GDM1 (cell line): ENCODE results near the gene TRNP1.
"Not testable (repeated sequence)": the region's sequence is repeated elsewhere in the genome, so short reads cannot be mapped to it uniquely, and the experiment has no call there.

Source experiments
- DNase-seq: peaks from one replicate; lab custom pipeline; 2025; lab: John Stamatoyannopoulos, UW

The TRNP1 gene, protein sequence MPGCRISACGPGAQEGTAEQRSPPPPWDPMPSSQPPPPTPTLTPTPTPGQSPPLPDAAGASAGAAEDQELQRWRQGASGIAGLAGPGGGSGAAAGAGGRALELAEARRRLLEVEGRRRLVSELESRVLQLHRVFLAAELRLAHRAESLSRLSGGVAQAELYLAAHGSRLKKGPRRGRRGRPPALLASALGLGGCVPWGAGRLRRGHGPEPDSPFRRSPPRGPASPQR

DNA sequence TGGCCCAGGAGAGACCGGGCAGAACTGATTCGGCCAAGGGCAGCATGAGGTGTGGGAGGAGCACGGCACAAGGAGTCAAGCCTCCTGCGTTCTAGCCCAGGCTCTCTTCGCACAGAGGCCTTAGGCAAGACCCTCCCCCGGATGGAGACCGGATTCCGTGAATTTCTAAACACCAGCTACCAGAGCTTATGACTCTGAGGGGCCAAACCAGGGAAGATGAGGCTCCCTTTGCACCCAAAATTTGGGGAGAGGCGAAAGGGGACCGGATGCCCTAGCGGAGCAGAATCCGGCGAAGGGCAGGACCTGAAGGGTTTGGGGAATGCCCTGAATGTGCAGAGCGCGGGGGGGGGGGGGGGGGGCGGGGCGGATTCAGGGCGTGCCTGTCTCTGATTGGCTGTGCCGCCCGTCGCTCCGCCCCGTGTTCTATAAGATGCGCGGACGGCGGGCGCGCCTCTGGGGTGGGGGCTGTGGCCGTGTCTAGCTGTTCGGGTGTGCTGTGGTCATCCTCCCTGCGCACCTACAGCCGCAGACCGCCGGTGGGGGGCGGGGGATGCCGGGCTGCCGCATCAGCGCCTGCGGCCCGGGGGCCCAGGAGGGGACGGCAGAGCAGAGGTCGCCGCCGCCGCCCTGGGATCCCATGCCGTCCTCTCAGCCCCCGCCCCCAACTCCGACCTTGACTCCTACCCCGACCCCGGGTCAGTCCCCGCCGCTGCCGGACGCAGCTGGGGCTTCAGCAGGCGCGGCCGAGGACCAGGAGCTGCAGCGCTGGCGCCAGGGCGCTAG is at the start of gene TRNP1:
Gene TRNP1 (plus strand): TSS at position 456 of the 783 bp plus-strand sequence. CDS start 95 bp downstream, at position 551.
- DNase-seq, result peak; percentile 59

DNA sequence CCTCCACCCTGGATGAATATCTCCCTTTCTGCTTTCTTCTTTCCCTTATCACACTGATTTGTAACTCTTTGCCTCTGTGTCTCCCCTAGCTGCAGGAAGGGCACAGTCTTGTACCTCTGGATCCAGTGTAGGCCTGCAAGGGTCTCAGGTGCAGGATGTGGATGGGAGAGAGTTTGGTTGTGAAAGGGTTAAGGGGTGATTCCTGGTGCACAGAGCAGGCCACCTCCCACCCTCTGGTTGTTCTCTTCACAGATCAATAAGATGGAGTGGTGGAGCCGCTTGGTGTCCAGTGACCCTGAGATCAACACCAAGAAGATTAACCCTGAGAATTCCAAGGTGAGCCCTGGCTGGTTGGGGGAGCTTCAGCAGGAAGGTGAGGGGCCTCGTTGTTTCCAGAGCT is 48.4 kb upstream of the TRNP1 start:
- no peak for DNase-seq

DNA sequence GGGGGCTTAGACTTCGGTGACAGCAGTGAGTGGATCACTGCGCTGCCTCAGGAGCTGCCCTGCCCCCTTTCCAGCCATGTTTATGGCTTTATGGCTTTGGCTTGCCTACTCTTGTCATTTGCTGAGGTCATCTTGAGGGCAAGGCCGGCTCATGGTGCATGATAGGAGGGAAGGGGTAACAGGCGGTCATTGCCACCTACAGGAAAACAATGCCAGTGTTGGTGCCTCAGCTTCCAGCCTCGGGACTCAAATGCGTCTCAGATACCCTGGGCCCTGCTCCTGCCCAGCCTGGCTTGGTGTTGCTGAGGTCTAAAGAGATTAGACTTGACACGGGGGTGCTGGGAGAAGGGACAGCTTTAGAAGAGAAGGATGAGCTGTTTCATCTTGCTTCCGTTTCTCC is 47.8 kb upstream of the TRNP1 start:
- no peak for DNase-seq

DNA sequence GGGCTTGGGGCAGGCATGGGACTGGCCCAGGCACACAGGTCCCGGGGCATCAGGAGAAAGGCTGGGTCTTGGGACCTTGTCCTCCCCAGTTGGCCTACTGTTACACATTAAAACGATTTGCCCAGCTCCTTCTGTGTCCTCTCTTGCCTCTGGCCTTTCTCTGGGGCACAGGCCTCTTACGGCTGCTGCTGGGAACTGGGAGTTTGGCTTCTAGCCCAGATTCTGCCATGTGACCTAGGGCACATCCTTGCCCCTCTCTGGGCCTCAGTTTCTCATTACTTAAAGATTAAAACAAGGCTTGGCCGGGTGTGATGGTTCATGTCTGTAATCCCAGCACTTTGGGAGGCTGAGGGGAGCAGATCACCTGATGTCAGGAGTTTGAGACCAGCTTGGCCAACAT is 47.2 kb upstream of the TRNP1 start:
- DNase-seq, result no peak

DNA sequence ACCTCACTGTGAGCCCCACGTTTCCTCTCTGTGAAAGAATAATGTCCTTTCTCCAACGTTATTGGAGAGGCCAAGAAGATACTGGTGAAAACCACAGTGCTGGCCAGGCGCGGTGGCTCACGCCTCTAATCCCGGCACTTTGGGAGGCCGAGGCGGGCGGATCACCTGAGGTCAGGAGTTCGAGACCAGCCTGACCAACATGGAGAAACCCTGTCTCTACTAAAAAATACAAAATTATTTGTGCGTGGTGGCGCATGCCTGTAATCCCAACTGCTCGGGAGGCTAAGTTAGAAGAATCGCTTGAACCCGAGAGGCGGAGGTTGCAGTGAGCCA is 44.8 kb upstream of the TRNP1 start:
- not testable (repeated sequence) for DNase-seq

DNA sequence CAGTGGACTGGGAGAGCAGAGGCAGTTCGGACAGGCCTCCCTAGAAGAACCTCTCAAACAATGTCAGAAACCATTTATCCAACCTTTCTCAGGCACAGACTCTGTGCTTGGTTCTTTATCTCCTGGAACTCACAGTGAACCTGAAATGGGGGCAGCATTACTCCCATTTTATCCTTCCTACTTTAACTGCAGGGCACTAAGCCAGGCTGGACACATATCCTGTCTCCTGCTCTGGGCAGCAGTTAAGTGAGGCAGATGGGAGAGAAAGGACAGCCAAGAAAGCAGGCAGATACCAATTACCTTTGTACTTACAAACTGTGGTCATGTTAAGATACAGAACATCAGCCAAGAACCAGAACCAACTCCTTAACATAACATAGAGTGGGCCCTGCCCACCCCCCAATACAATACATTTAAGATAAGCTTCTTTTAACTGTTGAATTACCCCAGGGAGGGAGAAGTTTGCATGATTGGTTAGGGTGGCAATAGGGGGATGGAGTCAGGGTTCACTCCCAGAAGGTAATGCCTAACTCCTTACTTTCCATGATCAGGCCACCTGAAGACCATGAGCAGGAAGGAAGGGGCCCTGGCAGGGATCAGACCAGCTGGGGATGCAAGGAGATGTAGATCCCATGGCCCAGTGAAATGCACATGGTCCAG is 44.1 kb upstream of the TRNP1 start:
- no peak for DNase-seq

DNA sequence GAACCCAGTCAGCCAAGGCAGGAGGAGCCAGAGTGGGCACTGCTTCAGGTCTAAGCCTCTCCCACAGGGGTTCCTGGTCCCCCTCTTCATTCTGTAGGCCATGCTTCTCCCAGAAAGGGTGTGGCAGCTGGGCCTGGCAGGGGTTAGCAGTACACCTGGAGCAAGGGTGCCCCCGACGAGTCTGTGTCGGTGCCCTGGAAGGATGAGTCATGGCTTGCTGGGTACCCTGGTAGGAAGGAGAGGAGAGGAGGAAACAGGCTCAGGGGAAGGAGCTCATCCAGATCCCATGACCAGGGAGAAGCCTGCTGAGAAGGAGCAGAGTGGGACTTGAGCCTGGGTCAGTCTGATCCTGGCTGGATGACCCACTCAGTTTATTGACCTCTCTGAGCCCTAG is 43.6 kb upstream of the TRNP1 start:
- DNase-seq, result no peak

DNA sequence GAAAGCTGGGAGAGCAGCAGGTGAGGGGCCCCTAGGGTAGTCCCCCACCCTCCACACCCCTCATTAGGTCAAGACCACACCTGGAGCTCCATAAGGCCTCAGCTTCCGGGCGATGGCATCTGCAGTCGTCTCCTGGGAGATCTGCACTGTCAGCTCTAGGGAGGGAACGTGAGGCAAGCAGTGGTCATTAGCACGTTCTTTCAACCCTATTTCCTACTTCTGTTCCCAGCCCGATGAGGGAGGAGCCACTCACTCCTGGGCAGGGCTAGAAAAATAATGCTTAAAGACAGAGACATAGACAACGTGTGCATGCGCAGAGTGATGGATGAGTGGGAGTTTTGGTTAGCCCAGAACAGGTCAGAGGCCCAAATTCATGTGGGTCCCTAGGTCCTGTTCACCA is 42.9 kb upstream of the TRNP1 start:
- DNase-seq, result no peak

DNA sequence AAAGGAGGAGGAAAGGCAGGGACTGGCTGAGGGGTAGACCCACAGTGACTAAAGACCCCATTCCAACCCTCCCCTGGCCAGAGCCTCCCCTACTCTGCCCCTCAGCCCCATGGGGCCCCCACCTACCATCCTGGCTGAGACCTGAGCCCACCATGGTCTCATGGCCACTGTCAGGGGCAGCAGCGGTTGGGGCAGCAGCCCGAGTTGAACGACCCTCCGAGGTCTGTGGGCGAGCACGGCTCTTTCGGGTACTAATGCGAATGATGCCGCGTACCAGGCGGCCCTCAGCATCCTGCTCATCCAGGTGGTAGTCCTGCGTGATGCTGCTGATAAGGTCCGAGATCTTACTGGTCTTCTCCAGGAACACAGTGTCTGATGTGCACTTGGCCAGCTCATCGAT is 42.3 kb upstream of the TRNP1 start:
- DNase-seq, result no peak

DNA sequence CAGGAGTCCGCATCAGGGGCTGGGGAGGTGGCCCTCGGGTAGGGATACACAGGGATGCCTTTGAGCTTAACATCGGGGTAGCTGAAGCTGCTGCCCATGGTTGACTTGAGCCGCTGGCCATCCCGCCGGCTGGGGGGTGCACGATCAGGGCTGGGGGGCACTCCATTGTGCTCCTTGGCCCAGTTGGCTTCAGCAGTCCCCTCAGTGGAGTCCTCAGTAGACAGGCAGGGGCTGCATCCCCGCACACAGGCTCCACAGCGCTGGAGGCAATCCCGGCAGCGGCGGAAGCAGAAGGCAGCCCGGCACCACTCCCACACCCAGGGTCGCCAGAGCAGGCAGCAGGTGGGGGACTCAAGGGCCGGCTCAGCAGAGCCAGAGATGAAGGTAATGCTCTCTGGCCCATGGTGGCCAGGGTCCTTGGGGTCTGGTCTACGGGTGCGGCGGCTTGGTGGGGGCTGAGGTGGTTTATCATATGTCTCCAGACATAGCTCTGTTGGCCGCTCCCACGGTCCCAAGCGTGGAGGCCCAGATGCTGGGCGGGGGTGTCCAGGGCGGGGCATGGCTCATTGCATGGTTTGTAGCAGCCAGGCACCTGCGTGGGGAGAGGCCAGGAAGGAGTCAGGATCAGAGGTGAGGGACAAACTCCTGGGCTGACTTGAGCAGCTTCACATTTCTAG is 41.5 kb upstream of the TRNP1 start:
- no peak for DNase-seq

DNA sequence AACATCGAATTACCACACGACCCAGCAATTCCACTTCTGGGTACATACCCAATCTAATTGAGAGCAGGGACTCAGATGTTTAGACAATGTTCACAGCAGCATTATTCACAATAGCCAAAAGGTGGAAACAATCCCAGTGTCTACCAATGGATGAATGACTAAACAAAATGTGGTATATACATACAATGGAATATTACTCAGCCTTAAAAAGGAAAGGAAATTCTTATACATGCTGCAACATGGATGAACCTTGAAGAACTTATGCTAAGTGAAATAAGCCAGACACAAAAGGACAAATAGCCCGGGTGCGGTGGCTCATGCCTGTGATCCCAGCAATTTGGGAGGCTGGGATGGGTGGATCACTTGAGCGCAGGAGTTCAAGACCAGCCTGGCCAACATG is 40.1 kb upstream of the TRNP1 start:
- DNase-seq, result no peak

DNA sequence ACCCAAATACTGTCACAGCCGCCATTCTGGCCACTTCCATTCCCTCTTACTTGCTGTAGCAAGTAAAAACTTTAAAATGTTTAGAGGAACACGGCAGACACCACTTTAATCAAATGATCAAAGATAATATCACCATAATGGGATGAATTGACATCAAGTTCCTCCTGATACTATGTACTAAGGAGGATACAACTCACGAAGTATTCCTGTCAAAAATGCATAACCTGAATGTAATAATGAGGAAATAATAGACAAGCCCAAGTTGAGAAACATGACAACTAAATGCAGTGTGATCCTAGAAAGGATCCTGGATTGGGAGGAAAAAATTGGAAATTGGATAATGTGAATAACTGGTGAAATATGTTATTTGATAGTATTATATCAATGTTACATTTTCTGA is 37.2 kb upstream of the TRNP1 start:
- no peak for DNase-seq

DNA sequence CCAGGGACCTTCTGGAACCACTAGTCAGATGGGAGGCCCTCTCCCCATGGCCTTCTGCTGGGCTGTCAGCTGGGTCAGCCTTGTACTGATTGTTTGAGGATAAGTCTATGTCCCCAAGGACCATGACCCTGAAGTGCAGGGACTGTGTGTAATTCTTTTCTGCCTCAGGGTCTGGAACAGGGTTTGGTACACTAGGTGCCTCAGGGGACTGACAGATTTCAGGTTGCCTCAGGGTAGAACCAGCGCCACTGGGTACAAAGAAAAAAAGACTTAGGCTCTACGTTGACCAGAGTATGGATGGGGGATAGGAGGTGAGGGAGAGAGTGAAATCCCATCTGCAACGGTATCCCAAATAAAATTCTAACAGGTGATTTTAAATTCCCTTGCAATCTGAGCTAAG is 36.2 kb upstream of the TRNP1 start:
- DNase-seq, result no peak

DNA sequence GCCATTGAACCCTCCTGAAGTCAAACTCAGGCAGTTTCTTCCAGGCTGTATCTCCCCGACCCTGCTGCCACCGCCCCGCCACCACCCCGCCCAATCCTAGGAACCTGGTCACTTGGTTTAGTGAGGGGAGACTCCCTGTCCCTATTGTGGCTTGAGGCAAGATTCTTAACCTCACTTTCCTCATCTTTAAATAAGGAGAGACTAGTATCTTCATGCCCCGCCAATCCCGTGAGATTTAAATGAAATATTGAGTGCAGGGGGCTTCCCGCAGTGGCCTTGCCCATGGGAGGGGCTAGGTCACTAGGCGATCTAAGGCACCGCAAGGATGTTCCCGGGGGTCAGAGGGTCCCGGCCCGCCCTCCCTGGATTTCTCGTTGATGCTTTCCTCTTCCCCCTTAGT is 34.2 kb upstream of the TRNP1 start:
- DNase-seq, result no peak

DNA sequence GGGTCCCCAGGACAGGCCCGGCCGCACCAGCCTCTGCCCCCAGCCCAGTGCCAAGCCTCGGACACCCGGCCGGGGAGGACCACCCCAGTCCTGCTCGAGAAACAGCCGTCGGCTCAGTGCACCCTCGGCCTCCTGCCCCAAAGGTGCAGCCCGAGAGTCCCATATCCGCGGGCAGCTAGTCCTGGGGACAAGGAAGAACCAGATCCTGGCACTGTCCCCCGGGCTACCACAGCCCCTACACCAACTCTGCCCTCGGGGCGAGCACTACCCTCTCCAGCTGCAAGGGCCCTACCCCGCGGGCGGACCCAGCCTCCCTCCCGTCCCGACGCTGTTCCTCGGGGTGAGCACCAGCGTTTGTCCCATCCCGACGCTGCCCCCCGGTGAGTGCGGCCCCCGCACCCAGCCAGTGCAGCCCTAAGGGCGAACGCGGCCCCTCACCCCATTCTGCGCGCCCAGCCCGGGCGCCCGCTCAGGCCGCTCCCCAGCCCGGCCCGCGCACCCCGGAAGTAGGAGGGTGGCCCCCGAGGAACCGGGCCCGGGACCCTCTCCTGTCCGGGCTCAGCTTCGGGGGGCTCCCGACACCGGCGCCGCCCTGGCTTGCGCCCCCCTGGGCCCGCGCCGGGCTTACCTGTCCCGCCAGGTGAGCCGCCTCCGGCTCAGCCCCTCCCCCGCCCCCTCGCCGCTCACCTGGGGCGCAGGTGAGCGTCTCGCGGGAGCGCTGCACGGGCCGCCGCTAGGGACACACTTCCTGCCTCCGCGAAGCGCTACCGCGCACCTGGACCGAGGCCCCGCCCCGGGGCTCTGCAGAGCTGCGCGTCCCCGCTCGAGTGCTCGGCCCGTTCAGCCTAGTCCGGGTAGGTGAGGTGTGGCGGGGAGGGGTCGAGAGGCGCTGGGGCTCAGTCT is 33.5 kb upstream of the TRNP1 start, which contains the start of gene KDF1:
Gene KDF1 (minus strand): TSS at position 747 of the 903 bp plus-strand sequence. CDS start 8,088 bp downstream, outside the sequence.
- no peak for DNase-seq

DNA sequence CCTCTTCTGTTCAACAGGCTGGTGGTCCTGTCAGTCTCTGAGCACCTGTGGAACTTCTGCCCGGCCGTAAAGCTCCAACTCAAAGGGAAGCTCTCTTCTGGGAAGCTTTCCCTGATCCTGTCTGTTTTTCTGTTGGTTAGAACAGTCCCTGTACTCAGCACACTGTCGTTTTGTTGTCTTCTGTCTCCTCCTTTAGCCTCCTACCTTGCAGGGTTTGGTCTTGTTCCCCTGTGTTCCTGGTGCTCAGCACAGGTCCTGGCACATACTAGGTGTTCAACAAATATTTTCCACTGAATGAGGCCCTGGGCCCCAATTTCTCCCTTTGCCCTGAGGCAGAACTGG is 32.9 kb upstream of the TRNP1 start:
- DNase-seq, result no peak

DNA sequence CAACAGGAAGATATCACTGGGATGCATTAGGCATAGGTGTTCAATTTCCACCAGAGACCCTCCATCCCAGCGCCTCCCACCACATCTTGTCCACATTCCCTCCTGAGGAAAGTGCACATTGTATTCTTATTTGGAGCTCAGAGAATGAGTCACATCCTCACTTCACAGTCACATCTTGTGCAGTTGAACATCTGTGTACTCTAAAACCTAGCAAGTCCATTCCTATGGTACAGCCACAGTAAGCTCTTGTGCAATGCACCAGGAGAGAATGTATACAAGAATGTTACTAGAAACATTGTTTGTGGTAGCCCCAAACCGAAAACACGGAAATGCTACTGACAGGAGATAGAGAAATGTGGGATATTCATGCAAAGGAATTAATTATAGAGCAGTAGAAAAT is 31.7 kb upstream of the TRNP1 start:
- DNase-seq, result peak; percentile 15

DNA sequence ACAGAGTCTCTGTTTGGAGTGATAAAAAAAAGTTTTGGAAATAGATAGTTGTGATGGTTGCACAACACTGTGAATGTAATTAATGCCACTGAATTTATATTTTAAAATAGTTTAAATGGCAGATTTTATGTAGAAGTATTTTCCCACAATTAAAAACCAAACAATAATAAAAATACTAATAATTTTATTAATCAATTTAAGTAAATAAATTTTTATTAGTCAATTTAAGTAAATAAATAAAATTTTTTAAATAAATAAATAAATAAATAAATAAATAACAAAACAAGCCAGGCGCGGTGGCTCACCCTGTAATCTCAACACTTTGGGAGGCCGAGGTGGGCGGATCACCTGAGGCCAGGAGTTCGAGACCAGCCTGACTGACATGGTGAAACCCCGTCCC is 28.3 kb upstream of the TRNP1 start:
- DNase-seq, result no peak

DNA sequence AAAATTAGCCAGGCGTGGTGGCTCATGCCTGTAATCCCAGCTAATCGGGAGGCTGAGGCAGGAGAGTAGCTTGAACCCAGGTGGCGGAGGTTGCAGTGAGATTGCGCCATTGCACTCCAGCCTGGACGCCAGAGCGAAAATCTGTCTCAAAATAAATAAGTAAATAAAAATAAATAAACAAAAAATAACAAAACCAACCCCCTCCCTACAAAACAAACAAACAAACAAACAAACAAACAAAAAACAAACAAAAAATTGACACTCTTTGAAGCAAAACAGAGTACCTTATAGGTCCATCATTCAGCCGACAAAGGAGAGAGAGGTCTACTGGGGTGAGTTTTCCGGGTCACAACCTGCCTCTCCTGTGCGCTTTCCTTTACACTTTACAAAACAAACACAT is 27.9 kb upstream of the TRNP1 start:
- DNase-seq, result no peak

DNA sequence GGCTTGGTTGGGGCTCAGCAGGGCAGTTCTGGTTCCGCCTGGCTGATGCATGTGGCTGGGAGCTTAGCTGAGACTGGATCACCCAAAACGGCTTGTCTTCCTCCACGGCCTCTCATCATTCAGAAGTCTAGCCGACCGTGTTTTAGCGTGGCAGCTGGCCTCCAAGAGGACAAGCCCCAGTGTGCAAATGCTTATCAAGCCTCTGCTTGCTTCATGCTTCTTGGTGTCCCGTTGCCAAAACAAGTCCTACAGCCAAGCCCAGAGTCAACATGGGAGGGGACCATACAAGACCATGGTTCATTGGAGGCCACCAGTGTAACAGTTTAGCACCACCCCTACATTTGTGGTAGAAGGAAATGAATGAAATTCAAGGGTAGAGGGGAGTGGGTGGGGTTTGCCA is 22.7 kb upstream of the TRNP1 start:
- no peak for DNase-seq

DNA sequence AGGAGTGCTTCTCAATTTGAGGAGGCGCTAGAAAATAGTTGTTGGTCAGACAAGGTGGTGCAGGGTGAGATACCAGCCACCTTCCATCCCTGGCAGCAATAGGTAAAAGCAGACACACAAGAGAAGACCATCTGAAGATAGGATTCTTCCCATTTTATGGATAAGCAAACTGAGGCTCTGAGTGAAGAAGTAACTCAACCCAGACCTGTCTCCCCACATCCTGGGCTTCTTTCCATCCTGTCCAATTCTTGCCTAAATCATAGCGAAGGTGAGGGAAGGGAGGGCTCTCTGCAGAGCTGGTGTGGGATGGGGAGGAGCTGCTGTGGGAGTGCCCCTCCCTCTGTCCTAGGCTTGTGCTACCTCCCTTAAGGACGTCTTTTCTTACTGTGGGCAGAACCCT is 21.9 kb upstream of the TRNP1 start:
- DNase-seq, result no peak

DNA sequence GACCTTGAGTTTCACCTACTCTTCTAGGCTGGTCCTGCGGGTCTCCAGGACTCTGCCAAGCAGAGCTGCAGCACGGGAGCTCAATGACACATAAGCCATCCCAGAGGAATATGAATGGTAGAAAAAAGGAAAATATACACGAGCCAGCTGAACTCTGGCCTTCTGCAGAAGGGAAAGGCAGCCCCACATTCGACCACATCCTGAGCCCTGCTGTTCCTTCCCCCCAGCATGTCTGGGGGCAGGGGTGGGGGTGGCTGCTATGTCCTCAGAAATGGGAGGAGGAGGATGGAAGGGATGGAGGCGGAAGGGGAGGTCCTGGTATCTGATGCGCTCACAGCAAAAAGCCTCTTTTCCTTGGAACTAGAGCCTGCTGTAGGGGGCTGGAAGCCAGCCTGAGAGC is 21.1 kb upstream of the TRNP1 start:
- peak; percentile 62 for DNase-seq
